Activated B cell treated with CpG ODN at 0.5 μM for 24 hours (primary cell): ENCODE measurements around the gene RACGAP1. TPM values are rescaled to one million over a fixed set of nuclear protein-coding genes. Genes with fewer than 3 reads are reported as not detected.

ENCODE experiments used
- ATAC-seq: fragments of 200-7000 bp; cut with Tn5 transposase; one replicate; pipeline ENCODE4 v1.10.0; 2021; ENCODE audit warnings: low read depth, mild to moderate bottlenecking, moderate library complexity
- CTCF ChIA-PET: fragments of 350-600 bp; sonication (Branson Sonifier 250); formaldehyde crosslinking; loops from one replicate; lab custom pipeline; 2021; ENCODE audit warnings: antibody characterized with exemption; lab: Charles Lee
- POLR2A ChIA-PET: fragments of 350-600 bp; sonication (Branson Sonifier 250); formaldehyde crosslinking; loops from one replicate; lab custom pipeline; 2021; ENCODE audit warnings: antibody characterized with exemption; lab: Charles Lee
- DNase-seq: peaks from one replicate; pipeline ENCODE4 v3.0.0; 2022
- H3K27ac Mint-ChIP-seq: one replicate; pipeline ENCODE4 v1.8.0; 2020; ENCODE audit warnings: mixed read lengths
- H3K27me3 Mint-ChIP-seq: one replicate; pipeline ENCODE4 v1.8.0; 2021; ENCODE audit warnings: mixed read lengths
- H3K36me3 Mint-ChIP-seq: one replicate; pipeline ENCODE4 v1.8.0; 2021; ENCODE audit warnings: low read depth, mixed read lengths
- H3K4me1 Mint-ChIP-seq: one replicate; pipeline ENCODE4 v1.8.0; 2021; ENCODE audit warnings: mixed read lengths
- H3K4me3 Mint-ChIP-seq: one replicate; pipeline ENCODE4 v1.8.0; 2020; ENCODE audit warnings: mild to moderate bottlenecking, mixed read lengths
- H3K9me3 Mint-ChIP-seq: one replicate; pipeline ENCODE4 v1.8.0; 2020; ENCODE audit warnings: mixed read lengths
- CTCF ChIP-seq: fragments of 200-600 bp; IDR thresholded peaks from one replicate; pipeline ENCODE4 v1.8.0; 2022; ENCODE audit warnings: antibody characterized with exemption, mild to moderate bottlenecking
- intact Hi-C: fragments of 100-400 bp; cut with micrococcal nuclease; formaldehyde crosslinking; loops from one replicate; pipeline ENCODE4 v1.15.1; 2024
- total RNA-seq: library from RNA; stranded (reverse); gene quantifications from 2 replicates; pipeline ENCODE4 v1.2.3, GENCODE V29; 2022

Gene RACGAP1
- total RNA-seq, 1 donor from 2014 or later: 12.6 TPM

DNA sequence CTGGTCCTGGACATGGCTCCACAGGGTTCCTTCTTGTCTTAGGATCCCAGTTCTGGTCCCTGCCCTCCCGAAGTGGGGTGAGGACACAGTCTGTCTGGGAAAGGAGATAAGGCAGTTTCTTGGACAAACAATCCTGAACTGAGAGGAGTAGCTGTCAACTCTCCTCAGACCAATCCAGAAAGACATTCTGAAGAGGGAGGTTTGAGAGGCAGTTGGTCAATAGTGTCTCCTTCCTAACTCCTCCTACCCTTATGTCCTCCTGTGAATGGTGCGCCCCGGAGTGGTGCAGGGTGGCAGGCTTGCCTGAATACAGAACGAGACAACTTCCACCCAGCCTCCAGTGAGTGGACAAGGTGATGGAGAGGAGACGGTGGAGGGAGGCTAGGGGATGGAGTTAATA, 16.7 kb upstream of the RACGAP1 start:
- Mint-ChIP-seq H3K27ac (no peak overlapping the region), H3K4me1 (no peaks in the 10 kb centered on the region), H3K36me3 (no peaks in the 10 kb centered on the region), H3K27me3 (no peaks in the 10 kb centered on the region), H3K9me3 (no peaks in the 10 kb centered on the region), H3K4me3 (no peak overlapping the region)
- ATAC-seq (no peak), DNase-seq (no peak)
- CTCF ChIA-PET: no interaction called here
- POLR2A ChIA-PET: no interaction called here
- intact Hi-C loops: no loop called here
- no peak for TF ChIP-seq CTCF

DNA sequence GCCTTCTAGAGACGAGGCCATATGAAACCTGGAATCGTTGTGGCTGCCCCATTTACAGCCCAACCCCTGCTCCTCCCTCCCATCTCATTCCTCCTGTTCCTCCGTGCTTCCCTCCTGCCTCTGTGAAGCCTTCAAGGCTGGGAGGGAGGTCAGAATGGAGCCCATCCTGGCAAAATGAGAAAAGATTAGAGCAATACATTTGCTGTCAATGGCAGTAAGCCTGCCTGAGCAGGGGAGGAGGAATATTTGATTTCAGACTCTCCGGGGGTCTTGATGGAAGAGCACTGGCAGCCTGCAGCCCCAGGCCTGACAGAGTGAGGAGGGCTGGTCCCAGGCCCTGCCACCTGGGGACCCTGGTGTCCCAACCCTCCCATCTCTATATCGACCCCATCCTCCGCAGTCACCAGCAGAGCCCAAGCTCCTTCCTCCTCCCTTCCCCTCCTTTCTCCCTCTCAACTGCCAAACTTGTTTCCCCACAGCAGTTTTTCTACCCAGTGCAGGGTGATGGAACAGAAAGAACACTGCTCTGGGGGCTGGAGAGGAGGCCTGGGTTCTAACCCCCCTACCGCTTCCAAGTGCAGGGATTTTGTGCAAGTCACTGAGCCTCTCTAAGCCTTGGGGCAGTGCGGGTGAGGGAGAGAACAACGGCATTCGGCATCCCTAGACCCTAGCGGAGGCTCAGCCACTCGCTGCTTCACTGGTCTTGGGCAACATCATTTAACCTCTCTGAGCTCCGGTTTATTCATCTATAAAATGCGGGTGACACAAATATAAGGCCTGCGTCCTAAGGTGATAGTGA, 16.0 kb upstream of the RACGAP1 start:
- ChIA-PET POLR2A (interaction anchor here (0.5 kb wide), 1 partner anchor 23 kb away, joined by 3 read pairs; no protein-coding TSS in a partner anchor), CTCF (no interaction called here)
- Mint-ChIP-seq H3K4me1 (no peaks in the 10 kb centered on the region), H3K4me3 (no peak overlapping the region), H3K27me3 (no peaks in the 10 kb centered on the region), H3K36me3 (no peaks in the 10 kb centered on the region), H3K9me3 (no peaks in the 10 kb centered on the region), H3K27ac (no peak overlapping the region)
- DNase-seq: no peak
- no peak for ATAC-seq
- intact Hi-C loops: no loop called here
- no peak for TF ChIP-seq CTCF

DNA sequence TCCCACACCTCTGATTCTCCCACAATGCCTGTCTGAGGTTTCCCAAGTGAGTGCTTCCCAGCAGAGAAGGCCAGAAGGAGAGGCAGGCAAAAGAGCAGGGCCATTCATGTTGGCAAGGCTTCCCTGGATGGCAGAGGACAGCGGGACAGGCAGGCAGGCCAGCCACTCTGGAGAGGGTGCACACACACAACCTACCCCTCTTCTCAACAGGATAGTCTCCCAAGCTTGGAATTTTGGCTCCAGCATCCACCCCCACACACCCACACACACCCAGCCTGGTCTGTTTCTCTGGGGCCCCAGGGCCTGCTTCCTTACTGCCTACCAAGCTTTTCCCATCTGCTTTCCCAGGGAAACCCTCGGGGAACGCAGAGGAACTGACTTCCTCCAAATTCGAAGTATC, 15.4 kb upstream of the RACGAP1 start:
- ChIA-PET POLR2A (interaction anchor here (0.5 kb wide), 1 partner anchor 22 kb away, joined by 3 read pairs; no protein-coding TSS in a partner anchor), CTCF (interaction anchor here (0.7 kb wide), 1 partner anchor 16 kb away, joined by 3 read pairs; no protein-coding TSS in a partner anchor)
- no peaks in the 10 kb centered on the region for H3K9me3 Mint-ChIP-seq
- no peak overlapping the region for H3K27ac Mint-ChIP-seq
- H3K27me3 Mint-ChIP-seq: peaks cover 2% of the 10 kb centered on the region
- intact Hi-C loops: no loop called here
- H3K4me3 Mint-ChIP-seq: no peak overlapping the region
- no peak for DNase-seq
- no peak for TF ChIP-seq CTCF
- no peaks in the 10 kb centered on the region for H3K4me1 Mint-ChIP-seq
- no peak for ATAC-seq
- no peaks in the 10 kb centered on the region for H3K36me3 Mint-ChIP-seq

GRCh38 chr12:50039151-50039835, 14.0 kb upstream of the RACGAP1 start:
- Mint-ChIP-seq H3K4me3 (no peak overlapping the region), H3K36me3 (no peaks in the 10 kb centered on the region), H3K27me3 (peaks cover 2% of the 10 kb centered on the region), H3K4me1 (no peaks in the 10 kb centered on the region), H3K9me3 (no peaks in the 10 kb centered on the region), H3K27ac (no peak overlapping the region)
- CTCF ChIA-PET: interaction anchor here (0.6 to 3.0 kb wide), 11 partner anchors 9 to 94 kb away, joined by 3 to 16 read pairs (median 6); partner anchors contain the start of gene RACGAP1
- POLR2A ChIA-PET: no interaction called here
- ATAC-seq (peak; percentile 50), DNase-seq (peak; percentile 69)
- TF ChIP-seq CTCF: no peak
- intact Hi-C loops: loop anchor here (1.0 to 5.0 kb wide), 2 partner anchors 17 to 33 kb away; no protein-coding TSS in a partner anchor

DNA sequence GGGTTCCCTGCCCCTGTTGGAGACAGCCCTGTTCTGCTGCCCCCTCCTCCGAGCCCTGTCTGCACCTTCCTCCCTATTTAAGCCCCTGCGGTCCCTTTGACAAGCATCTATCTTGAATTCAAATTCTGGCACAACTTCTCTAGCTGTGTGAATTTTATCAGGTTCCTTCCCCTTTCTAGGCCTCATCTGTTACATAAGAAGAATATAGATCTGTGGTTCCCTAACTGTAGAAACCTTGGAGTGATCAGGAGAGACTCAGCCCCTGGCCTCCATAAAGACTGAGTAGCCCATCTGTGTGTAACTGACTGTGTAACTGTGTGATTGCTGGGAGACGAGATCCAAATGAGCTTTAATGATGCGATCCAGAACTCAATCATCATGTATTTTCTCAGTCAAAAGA, 13.0 kb upstream of the RACGAP1 start:
- POLR2A ChIA-PET: no interaction called here
- intact Hi-C loops: loop anchor here (5.0 kb wide), 1 partner anchor 34 kb away; no protein-coding TSS in a partner anchor
- no peaks in the 10 kb centered on the region for H3K9me3 Mint-ChIP-seq
- H3K27ac Mint-ChIP-seq: no peak overlapping the region
- H3K4me1 Mint-ChIP-seq: peaks cover 4% of the 10 kb centered on the region
- no peaks in the 10 kb centered on the region for H3K36me3 Mint-ChIP-seq
- TF ChIP-seq CTCF: no peak
- DNase-seq (no peak), ATAC-seq (no peak)
- CTCF ChIA-PET: interaction anchor here (0.6 to 3.0 kb wide), 8 partner anchors 8 to 93 kb away, joined by 3 to 16 read pairs (median 8); no protein-coding TSS in a partner anchor
- H3K4me3 Mint-ChIP-seq: no peak overlapping the region
- peaks cover 2% of the 10 kb centered on the region for H3K27me3 Mint-ChIP-seq
